Activated T-helper 9 cell treated with anti-CD3 and anti-CD28 coated beads, Interleukin-2, amount 50 U/mL, for 16 hours (primary cell): ENCODE measurements around the gene UCP2.

Source experiments
- DNase-seq: peaks from one replicate; pipeline ENCODE4 v3.0.0-alpha.2; 2020; ENCODE audit warnings: low read depth

Gene UCP2

DNA sequence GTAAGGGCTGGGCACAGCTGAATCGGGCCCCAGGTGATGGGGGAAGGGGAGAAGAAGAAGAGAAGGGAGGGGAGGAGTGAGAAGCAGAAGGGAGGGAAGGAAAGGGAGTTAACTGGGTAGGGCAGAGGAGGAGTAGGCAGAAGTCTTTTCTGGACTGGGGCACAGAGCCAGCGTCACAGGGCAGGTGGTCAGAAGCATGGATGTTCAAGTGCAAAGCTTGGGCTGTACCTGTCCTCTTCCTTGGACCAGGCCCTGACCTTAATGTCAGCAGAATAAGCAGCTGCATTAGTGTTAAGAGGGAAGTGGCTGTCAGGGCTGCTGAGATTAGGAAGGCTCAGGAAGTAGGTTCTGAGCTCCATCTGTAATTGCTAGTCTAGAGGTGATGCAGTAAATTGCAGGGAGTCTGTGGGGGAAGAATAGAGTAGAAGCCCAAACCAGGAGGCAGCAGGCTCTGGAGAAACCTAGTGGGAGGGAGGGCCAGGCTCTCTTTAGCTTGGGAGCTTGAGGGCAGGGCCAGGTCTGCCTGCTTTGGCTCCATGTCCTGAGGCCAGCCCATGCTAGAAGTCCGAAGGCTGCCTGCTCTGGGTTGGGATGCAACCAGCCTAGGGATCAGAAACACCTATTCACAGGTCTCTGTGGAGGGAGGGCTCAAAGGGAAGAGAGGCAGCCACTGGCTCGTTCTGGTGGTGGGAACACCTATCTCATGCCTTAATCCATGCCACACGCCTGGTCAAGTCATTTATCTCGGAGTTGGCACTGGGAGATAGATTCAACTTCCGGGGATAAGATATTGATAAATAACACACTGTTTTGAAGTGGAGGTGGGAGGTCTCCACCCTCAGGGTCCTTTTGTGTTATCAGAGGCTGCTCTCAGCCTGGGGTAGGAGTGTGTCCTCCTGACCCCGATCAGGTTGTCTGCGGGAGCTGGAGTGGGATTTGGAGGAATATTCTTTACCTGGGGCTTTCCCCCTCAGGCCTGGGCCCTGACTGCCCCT lies 28.0 kb upstream of the UCP2 start:
- no peak for DNase-seq

DNA sequence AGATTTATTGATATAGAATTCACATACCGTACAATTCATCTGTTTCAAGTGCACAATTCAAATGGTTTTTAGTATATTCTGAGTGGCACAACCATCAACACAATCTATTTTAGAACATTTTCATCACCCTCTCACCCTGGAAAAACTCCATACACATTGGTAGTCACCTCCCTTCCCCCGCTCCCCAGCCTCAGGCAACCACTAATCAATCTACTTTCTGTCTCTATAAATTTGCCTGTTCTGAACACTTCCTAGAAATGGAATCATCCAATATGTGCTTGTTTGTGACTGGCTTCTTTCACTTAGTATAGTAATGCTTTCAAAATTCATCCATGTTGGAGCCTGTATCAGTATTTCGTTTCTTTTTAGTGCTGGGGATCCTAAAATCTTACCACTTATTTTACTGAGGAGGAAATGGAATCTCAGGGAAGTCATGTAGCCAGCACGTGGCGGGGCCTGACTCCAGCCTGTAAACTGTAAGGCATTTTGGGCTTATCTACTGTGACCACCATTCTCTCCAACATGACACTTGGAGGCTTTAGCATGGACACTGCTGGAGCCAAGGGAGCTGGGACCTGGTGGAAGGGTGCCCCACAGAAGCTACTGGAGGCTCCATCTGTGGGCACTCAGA lies 27.1 kb upstream of the UCP2 start:
- no peak for DNase-seq

- DNase-seq: no peak
Measured at GRCh38 chr11:74009230-74009547, 26.5 kb upstream of the UCP2 start.

- no peak for DNase-seq
Measured at GRCh38 chr11:74008373-74009229, 26.0 kb upstream of the UCP2 start, which contains the start of gene UCP3. UCP3 (minus strand) TSS chr11:74009085; CDS start chr11:74007042, 2,043 bp downstream.

DNA sequence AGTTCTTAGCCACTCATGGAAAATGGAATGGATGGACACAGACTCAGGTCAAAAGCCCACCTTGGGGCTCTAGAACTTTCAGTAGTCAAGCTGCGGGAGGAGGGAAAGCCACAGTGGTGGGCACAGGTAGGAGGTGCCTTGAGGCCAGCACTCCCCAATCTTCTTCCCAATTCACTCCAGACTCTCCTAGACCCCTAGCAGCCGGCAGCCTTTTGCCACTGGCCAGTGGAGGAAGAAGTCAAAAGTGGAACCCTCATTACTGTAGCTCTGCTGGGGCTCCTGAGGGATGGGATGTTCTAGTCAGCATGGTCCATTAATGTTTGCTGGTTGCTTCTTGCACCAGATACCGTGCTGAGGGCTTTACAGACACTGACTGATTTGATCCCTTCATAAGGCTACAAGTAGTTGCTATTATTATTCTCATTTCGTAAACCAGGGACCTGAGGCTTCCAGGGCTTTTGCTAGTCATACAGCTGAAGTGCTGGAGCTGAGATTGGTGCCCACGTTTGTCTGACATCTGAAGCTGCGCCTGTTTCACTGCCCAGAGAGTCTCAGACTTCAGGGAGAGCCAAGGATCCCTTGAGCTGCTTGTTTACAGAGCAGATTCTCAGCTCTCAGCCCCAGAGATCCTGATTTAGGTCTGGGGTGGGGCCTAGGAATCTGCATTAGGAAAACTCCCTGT lies 25.2 kb upstream of the UCP2 start:
- no peak for DNase-seq

- DNase-seq: no peak
Measured at GRCh38 chr11:74006743-74007304, 24.2 kb upstream of the UCP2 start.

DNA sequence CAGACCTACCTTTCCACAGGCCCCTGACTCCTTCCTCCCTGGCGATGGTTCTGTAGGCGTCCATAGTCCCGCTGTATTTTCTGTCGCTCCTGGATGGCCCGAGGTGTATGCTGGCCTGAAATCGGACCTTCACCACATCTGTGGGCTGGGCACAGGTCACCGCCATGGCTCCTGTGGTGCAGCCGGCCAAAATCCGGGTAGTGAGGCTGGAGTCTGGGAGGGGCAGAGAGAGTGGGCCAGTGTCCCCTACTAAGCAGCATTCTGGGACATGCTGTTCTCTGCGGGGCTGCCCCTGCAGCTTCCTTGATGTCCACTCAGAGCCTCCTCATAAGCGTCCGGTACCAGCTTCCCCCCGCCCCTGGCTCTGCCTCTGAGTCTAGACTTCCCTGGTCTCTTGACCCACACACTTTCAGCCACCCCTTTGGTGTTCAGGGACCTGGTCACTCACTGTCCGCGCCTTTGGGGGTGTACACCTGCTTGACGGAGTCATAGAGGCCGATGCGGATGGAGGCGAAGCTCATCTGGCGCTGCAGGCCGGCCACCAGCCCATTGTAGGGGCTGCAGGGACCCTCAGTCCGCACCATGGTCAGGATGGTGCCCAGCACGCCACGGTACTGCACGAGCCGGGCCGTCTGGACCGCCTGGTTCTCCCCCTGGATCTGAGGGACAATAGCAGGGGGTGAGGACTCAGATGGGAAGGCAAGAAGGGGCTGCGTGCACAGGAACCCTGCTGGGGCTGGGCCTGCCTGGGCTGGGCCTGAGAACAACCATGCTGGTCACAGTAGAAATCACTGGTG lies 23.3 kb upstream of the UCP2 start:
- DNase-seq: no peak

DNA sequence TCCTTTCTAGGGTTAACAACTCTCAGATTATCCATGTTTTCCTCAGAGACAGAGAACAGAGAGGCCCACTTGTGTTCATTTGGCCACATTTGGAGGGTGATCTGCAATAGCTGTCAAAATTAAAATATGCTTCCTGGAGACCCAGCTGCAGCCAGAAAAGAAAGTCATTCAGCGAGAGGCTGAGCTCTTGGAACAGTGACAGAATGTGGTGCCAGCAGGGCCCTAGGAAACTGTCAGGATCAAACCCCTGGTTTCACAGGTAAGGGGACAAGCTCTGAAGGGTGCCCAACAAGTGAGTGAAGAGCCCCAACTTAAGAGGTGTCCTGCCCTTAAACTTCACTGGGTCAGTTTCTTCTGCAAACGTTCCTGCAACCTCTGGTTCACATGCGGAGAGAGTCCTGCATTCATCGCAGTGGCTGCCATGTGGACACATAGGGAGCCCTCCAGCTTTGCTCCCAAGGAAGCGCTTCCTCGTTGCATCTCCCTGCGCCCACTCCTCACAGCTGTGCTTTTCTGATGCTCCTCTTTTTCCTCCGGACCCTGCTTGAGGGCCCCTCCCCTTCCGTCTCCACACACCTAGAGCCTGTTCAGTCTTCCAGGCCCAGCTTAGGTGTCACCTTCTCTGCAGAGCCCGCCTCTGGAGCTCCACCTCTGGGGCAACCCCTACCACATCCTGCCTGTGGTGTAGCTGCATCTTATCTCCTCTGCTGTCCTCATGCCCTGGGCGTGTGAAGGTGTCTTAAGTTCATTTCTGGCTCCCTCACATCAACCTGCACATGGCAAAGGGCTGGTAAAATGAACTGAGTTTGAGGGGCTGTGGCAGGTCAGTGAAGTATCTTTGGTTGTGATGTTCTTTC lies 22.3 kb upstream of the UCP2 start:
- peak; percentile 62 for DNase-seq

- no peak for DNase-seq
Measured at GRCh38 chr11:74004046-74004695, 21.5 kb upstream of the UCP2 start.

- no peak for DNase-seq
Measured at GRCh38 chr11:74002832-74003231, 20.2 kb upstream of the UCP2 start.

DNA sequence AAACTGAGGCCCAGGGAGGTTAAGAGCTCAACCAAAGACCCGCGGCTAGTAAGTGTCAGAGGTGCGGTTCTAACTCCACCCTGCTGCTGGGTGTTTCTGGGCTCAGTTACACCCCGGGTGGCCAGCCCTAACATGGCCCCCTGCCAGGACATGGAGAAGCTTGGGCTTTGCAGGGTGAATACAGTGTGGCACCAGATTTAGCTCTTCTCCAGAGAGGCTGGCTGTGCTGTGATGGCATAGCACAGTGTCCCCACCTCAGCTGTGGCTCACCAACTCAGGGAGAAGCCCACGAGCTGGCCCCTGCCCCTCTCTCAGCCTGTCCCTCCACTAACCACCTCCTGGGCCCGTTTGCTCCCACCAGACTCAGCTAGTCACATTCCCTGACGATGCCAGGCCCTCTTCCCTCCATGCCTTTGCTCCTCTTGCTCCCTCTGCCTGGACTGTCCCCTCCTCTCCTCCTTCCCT lies 19.2 kb upstream of the UCP2 start:
- no peak for DNase-seq

DNA sequence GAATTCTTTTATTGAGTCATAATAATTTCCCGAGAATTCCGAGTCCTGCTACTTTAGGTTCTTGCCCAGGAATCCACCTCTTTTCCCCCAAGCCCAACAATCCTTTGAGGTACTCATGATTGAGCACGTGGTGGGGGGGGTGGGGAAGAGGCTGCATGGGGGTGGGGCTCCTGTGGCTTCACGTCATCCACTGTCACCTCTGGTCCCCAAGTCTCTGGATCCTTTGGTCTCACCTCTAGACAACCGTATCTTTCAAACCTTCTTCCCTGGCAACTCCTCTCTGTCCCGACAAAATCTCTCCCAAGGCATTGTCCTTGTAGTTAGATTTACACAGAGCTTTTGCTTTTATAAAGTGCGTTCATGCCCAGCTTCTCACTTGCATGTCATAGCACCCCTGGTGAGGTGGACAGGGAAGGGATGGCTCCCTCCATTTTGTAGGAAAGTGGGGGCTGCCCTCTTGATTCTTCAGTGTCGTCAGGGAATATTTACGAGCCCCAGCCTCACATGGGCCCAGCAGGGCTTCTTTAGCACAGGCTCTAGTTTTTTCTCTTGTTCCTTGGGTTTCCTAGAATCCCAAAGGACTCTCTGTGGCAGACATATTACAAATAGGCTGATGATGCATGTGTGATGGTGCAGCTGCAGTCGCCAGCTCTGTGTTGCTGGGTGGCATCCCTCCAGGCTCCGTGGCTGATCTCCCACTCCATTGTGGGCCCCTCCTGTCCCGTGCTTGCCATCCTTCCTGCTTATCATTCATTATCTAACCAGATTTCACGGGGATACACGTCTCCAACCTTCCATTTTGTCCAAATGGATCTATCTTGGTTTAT lies 17.9 kb upstream of the UCP2 start:
- DNase-seq: no peak

- DNase-seq: no peak
Measured at GRCh38 chr11:73999581-74000306, 17.1 kb upstream of the UCP2 start.

GRCh38 chr11:73998846-73999575 lies 16.4 kb upstream of the UCP2 start:
- DNase-seq: no peak

- no peak for DNase-seq
Measured at GRCh38 chr11:73997120-73997770, 14.6 kb upstream of the UCP2 start.

- DNase-seq: no peak
Measured at GRCh38 chr11:73996161-73996747, 13.6 kb upstream of the UCP2 start.
